Measurements from ENCODE around the gene ETS1.

The ETS1 gene

GRCh38 chr11:128491195-128491936, 96.0 kb downstream of the ETS1 start:
- H3K4me2 ChIP-seq: peak overlapping the region in 4 of 11 experiments; percentile 64 to 82 (median 76); a peak in 6 of 22 replicates

GRCh38 chr11:128490092-128490491, 97.3 kb downstream of the ETS1 start:
- H3K9ac ChIP-seq: no peak overlapping the region
- peak overlapping the region in 2 of 11 experiments; percentile 35 to 46; a peak in 3 of 22 replicates for H3K4me2 ChIP-seq
- peaks cover 0 to 7% (median 0%) of the 10 kb centered on the region in 11 experiments; a peak in 4 of 22 replicates for H3K9me3 ChIP-seq (replicated peaks in 1 of 11)
- peaks cover 0 to 98% (median 29%) of the 10 kb centered on the region in 10 experiments; a peak in 14 of 20 replicates for H3K4me1 ChIP-seq
- H3K4me3 ChIP-seq: no peak overlapping the region
- TF ChIP-seq Cebpa-rat (IDR thresholded peaks at IDR 0.05): no peak
- peaks cover 0 to 66% (median 57%) of the 10 kb centered on the region in 11 experiments; a peak in 18 of 22 replicates for H4K20me1 ChIP-seq
- peaks cover 53 to 100% (median 97%) of the 10 kb centered on the region in 11 experiments for H3K36me3 ChIP-seq
- no peaks in the 10 kb centered on the region for H3K27me3 ChIP-seq
- no peak overlapping the region; a peak in 1 of 22 replicates for H3K27ac ChIP-seq

More at GRCh38 chr11:128491195-128491936, 96.0 kb downstream of the ETS1 start:
- TF ChIP-seq Cebpa-rat (IDR thresholded peaks at IDR 0.05): no peak
- H3K27me3 ChIP-seq: no peaks in the 10 kb centered on the region
- H3K36me3 ChIP-seq: peaks cover 40 to 100% (median 96%) of the 10 kb centered on the region in 11 experiments
- H3K9me3 ChIP-seq (replicated peaks in 1 of 11): peaks cover 0 to 6% (median 0%) of the 10 kb centered on the region in 11 experiments; a peak in 3 of 22 replicates
- H3K4me3 ChIP-seq: no peak overlapping the region
- no peak overlapping the region for H3K9ac ChIP-seq
- H4K20me1 ChIP-seq: peaks cover 0 to 77% (median 70%) of the 10 kb centered on the region in 11 experiments; a peak in 20 of 22 replicates
- H3K27ac ChIP-seq: no peak overlapping the region
- H3K4me1 ChIP-seq: peaks cover 0 to 100% (median 30%) of the 10 kb centered on the region in 10 experiments; a peak in 16 of 20 replicates

GRCh38 chr11:128488471-128488870, 98.9 kb downstream of the ETS1 start:
- Histone ChIP-seq H3K9me3 (replicated peaks in 1 of 11) (peaks cover 0 to 18% (median 4%) of the 10 kb centered on the region in 11 experiments; a peak in 4 of 22 replicates), H4K20me1 (peaks cover 0 to 56% (median 44%) of the 10 kb centered on the region in 11 experiments; a peak in 16 of 22 replicates), H3K9ac (peak overlapping the region in 1 of 11 experiments; percentile 22; a peak in 1 of 22 replicates), H3K4me2 (peak overlapping the region in 4 of 11 experiments; percentile 4 to 46 (median 37); a peak in 6 of 22 replicates), H3K27me3 (no peaks in the 10 kb centered on the region), H3K27ac (peak overlapping the region in 2 of 11 experiments; percentile 47; a peak in 3 of 22 replicates), H3K36me3 (peaks cover 68 to 100% (median 100%) of the 10 kb centered on the region in 11 experiments), H3K4me1 (peaks cover 0 to 98% (median 31%) of the 10 kb centered on the region in 10 experiments; a peak in 14 of 20 replicates), H3K4me3 (no peak overlapping the region)
- TF ChIP-seq Cebpa-rat (IDR thresholded peaks at IDR 0.05): no peak

GRCh38 chr11:128487978-128488377, 99.4 kb downstream of the ETS1 start:
- H3K36me3 ChIP-seq: peaks cover 68 to 100% (median 100%) of the 10 kb centered on the region in 11 experiments
- peaks cover 0 to 20% (median 4%) of the 10 kb centered on the region in 11 experiments; a peak in 4 of 22 replicates for H3K9me3 ChIP-seq (replicated peaks in 1 of 11)
- no peak for TF ChIP-seq Cebpa-rat (IDR thresholded peaks at IDR 0.05)
- H3K9ac ChIP-seq: peak overlapping the region in 1 of 11 experiments; percentile 22; a peak in 1 of 22 replicates
- no peak overlapping the region for H3K4me3 ChIP-seq
- H3K4me2 ChIP-seq: peak overlapping the region in 3 of 11 experiments; percentile 35 to 46 (median 39); a peak in 2 of 22 replicates
- no peaks in the 10 kb centered on the region for H3K27me3 ChIP-seq
- H3K27ac ChIP-seq: peak overlapping the region in 2 of 11 experiments; percentile 47; a peak in 2 of 22 replicates
- peaks cover 0 to 56% (median 39%) of the 10 kb centered on the region in 11 experiments; a peak in 16 of 22 replicates for H4K20me1 ChIP-seq
- H3K4me1 ChIP-seq: peaks cover 0 to 98% (median 31%) of the 10 kb centered on the region in 10 experiments; a peak in 15 of 20 replicates

- Histone ChIP-seq H3K4me2 (peak overlapping the region in 3 of 11 experiments; percentile 69 to 79 (median 70); a peak in 5 of 22 replicates), H3K36me3 (peaks cover 77 to 100% (median 100%) of the 10 kb centered on the region in 11 experiments), H3K27ac (peak overlapping the region in 1 of 11 experiments; percentile 43; a peak in 1 of 22 replicates), H3K9ac (no peak overlapping the region), H3K9me3 (replicated peaks in 1 of 11) (peaks cover 0 to 30% (median 17%) of the 10 kb centered on the region in 11 experiments; a peak in 12 of 22 replicates), H3K4me1 (peaks cover 0 to 97% (median 37%) of the 10 kb centered on the region in 10 experiments; a peak in 15 of 20 replicates), H4K20me1 (peaks cover 0 to 31% (median 10%) of the 10 kb centered on the region in 11 experiments; a peak in 9 of 22 replicates), H3K4me3 (no peak overlapping the region), H3K27me3 (no peaks in the 10 kb centered on the region)
- no peak for TF ChIP-seq Cebpa-rat (IDR thresholded peaks at IDR 0.05)
Observed at GRCh38 chr11:128484172-128484571, 103.2 kb downstream of the ETS1 start.

- no peak overlapping the region for H3K4me3 ChIP-seq
- peaks cover 77 to 100% (median 100%) of the 10 kb centered on the region in 11 experiments for H3K36me3 ChIP-seq
- no peak for TF ChIP-seq Cebpa-rat (IDR thresholded peaks at IDR 0.05)
- peaks cover 0 to 97% (median 37%) of the 10 kb centered on the region in 10 experiments; a peak in 15 of 20 replicates for H3K4me1 ChIP-seq
- peaks cover 0 to 23% (median 2%) of the 10 kb centered on the region in 11 experiments; a peak in 7 of 22 replicates for H4K20me1 ChIP-seq
- no peaks in the 10 kb centered on the region for H3K27me3 ChIP-seq
- peak overlapping the region in 2 of 11 experiments; percentile 26 to 43; a peak in 3 of 22 replicates for H3K27ac ChIP-seq
- H3K9ac ChIP-seq: no peak overlapping the region
- peak overlapping the region in 7 of 11 experiments; percentile 15 to 79 (median 52); a peak in 12 of 22 replicates for H3K4me2 ChIP-seq
- peaks cover 0 to 38% (median 25%) of the 10 kb centered on the region in 11 experiments; a peak in 12 of 22 replicates for H3K9me3 ChIP-seq (replicated peaks in 1 of 11)
Observed at GRCh38 chr11:128483211-128483788, 104.1 kb downstream of the ETS1 start.

- Histone ChIP-seq H4K20me1 (peaks cover 0 to 21% (median 3%) of the 10 kb centered on the region in 11 experiments; a peak in 8 of 22 replicates), H3K27ac (peak overlapping the region in 7 of 11 experiments; percentile 3 to 43 (median 26); a peak in 8 of 22 replicates), H3K4me3 (no peak overlapping the region), H3K27me3 (no peaks in the 10 kb centered on the region), H3K9me3 (replicated peaks in 1 of 11) (peaks cover 0 to 38% (median 25%) of the 10 kb centered on the region in 11 experiments; a peak in 14 of 22 replicates), H3K9ac (no peak overlapping the region; a peak in 1 of 22 replicates), H3K36me3 (peaks cover 75 to 99% (median 98%) of the 10 kb centered on the region in 11 experiments), H3K4me1 (peaks cover 0 to 90% (median 35%) of the 10 kb centered on the region in 10 experiments; a peak in 15 of 20 replicates), H3K4me2 (peak overlapping the region in 7 of 11 experiments; percentile 15 to 79 (median 52); a peak in 14 of 22 replicates)
- TF ChIP-seq Cebpa-rat (IDR thresholded peaks at IDR 0.05): 0 out of 22 replicates have a peak, but pooled peaks of 1 of the 11 experiments have one; percentile 26
Observed at GRCh38 chr11:128482512-128483191, 104.7 kb downstream of the ETS1 start.
